Osteoblast (primary cell): ENCODE measurements around the gene APCDD1. TPM values are rescaled to one million over a fixed set of nuclear protein-coding genes. Genes with fewer than 3 reads are reported as not detected.

Experiments used
- DNase-seq: peaks from one replicate; pipeline ENCODE4 v3.0.0; 2011; ENCODE audit warnings: low spot score, mixed read lengths; ENCODE audit not compliant: insufficient read length; ENCODE audit errors: missing footprints
- H2AFZ ChIP-seq: 2 replicates; pipeline ENCODE4 v1.6.0; 2011; ENCODE audit warnings: mild to moderate bottlenecking, low read length
- H3K27ac ChIP-seq: 2 replicates; pipeline ENCODE4 v1.5.1; 2011; ENCODE audit warnings: mild to moderate bottlenecking, low read depth, low read length, moderate library complexity
- H3K27me3 ChIP-seq: 2 replicates; pipeline ENCODE4 v1.6.0; 2012; ENCODE audit warnings: mild to moderate bottlenecking, control low read depth, inconsistent platforms, low read length, moderate library complexity; ENCODE audit not compliant: insufficient read depth
- H3K36me3 ChIP-seq: 2 replicates; pipeline ENCODE4 v1.5.1; 2011; ENCODE audit warnings: mild to moderate bottlenecking, low read length, control low read depth, moderate library complexity; ENCODE audit not compliant: insufficient read depth
- H3K4me1 ChIP-seq: 2 replicates; pipeline ENCODE4 v1.5.1; 2011; ENCODE audit warnings: mild to moderate bottlenecking, low read length, control low read depth, moderate library complexity; ENCODE audit not compliant: insufficient read depth
- H3K4me2 ChIP-seq: 2 replicates; pipeline ENCODE4 v1.6.0; 2011; ENCODE audit warnings: mild to moderate bottlenecking, low read length; ENCODE audit not compliant: insufficient read depth
- H3K4me3 ChIP-seq: fragments of 200-600 bp; sonication (generic); 3 replicates; pipeline ENCODE4 v1.5.1; 2012; ENCODE audit warnings: mild to moderate bottlenecking, low read length, inconsistent platforms; ENCODE audit not compliant: insufficient read depth
- H3K79me2 ChIP-seq: 2 replicates; pipeline ENCODE4 v1.6.0; 2012; ENCODE audit warnings: mild to moderate bottlenecking, low read length, control low read depth, inconsistent platforms; ENCODE audit not compliant: insufficient read depth
- H3K9me3 ChIP-seq: 2 replicates; pipeline ENCODE4 v1.5.1; 2011; ENCODE audit warnings: low read depth, low read length, control low read depth
- H4K20me1 ChIP-seq: 2 replicates; pipeline ENCODE4 v1.6.0; 2012; ENCODE audit warnings: mild to moderate bottlenecking, low read length, control low read depth; ENCODE audit not compliant: insufficient read depth
- CTCF ChIP-seq: IDR thresholded peaks from 2 replicates; pipeline ENCODE4 v1.5.1; 2011; ENCODE audit warnings: mild to moderate bottlenecking, low read depth, low read length, moderate library complexity; ENCODE audit errors: extremely low read depth
- total RNA-seq: library from RNA; depleted of rRNA; stranded (reverse); fragments of >200 nt; gene quantifications from 2 replicates; pipeline ENCODE4 v1.2.3, GENCODE V29; 2012

Gene APCDD1
- total RNA-seq, 1 donor: 3.3 TPM

- Histone ChIP-seq H3K9me3 (no peaks in the 10 kb centered on the region), H4K20me1 (no peaks in the 10 kb centered on the region), H3K27ac (no peak overlapping the region), H3K4me2 (no peak overlapping the region), H3K4me3 (no peak overlapping the region), H3K36me3 (no peaks in the 10 kb centered on the region), H2AFZ (no peak overlapping the region), H3K27me3 (peaks cover 14% of the 10 kb centered on the region), H3K4me1 (no peaks in the 10 kb centered on the region), H3K79me2 (no peaks in the 10 kb centered on the region)
- no peak for TF ChIP-seq CTCF
- no peak for DNase-seq
These were observed 22.8 kb upstream of the APCDD1 start for GRCh38 chr18:10431680-10432079.

GRCh38 chr18:10432781-10433180 is 21.7 kb upstream of the APCDD1 start:
- no peaks in the 10 kb centered on the region for H3K9me3 ChIP-seq
- no peak overlapping the region for H3K4me3 ChIP-seq
- no peak overlapping the region for H3K27ac ChIP-seq
- no peak overlapping the region for H2AFZ ChIP-seq
- H3K4me1 ChIP-seq: no peaks in the 10 kb centered on the region
- TF ChIP-seq CTCF: no peak
- H3K4me2 ChIP-seq: no peak overlapping the region
- H3K27me3 ChIP-seq: peaks cover 18% of the 10 kb centered on the region
- DNase-seq: no peak
- H4K20me1 ChIP-seq: no peaks in the 10 kb centered on the region
- no peaks in the 10 kb centered on the region for H3K79me2 ChIP-seq
- no peaks in the 10 kb centered on the region for H3K36me3 ChIP-seq

- Histone ChIP-seq H2AFZ (no peak overlapping the region), H3K4me3 (no peak overlapping the region), H3K79me2 (no peaks in the 10 kb centered on the region), H3K9me3 (no peaks in the 10 kb centered on the region), H3K27me3 (peaks cover 18% of the 10 kb centered on the region), H3K4me2 (no peak overlapping the region), H3K36me3 (no peaks in the 10 kb centered on the region), H3K27ac (no peak overlapping the region), H3K4me1 (no peaks in the 10 kb centered on the region), H4K20me1 (no peaks in the 10 kb centered on the region)
- DNase-seq: no peak
- TF ChIP-seq CTCF: no peak
These were observed 18.3 kb upstream of the APCDD1 start for GRCh38 chr18:10436160-10436559.

- H4K20me1 ChIP-seq: no peaks in the 10 kb centered on the region
- TF ChIP-seq CTCF: no peak
- H3K79me2 ChIP-seq: no peaks in the 10 kb centered on the region
- H3K27ac ChIP-seq: no peak overlapping the region
- H3K4me2 ChIP-seq: no peak overlapping the region
- H3K27me3 ChIP-seq: peaks cover 12% of the 10 kb centered on the region
- no peaks in the 10 kb centered on the region for H3K36me3 ChIP-seq
- no peaks in the 10 kb centered on the region for H3K9me3 ChIP-seq
- no peaks in the 10 kb centered on the region for H3K4me1 ChIP-seq
- no peak overlapping the region for H3K4me3 ChIP-seq
- DNase-seq: no peak
- H2AFZ ChIP-seq: no peak overlapping the region
These were observed 16.6 kb upstream of the APCDD1 start for GRCh38 chr18:10437837-10438236.
